ENCODE results near the gene SLC35G4.
"Not testable (repeated sequence)": the region's sequence is repeated elsewhere in the genome, so short reads cannot be mapped to it uniquely, and the experiment has no call there.

SLC35G4 gene

GRCh38 chr18:11609488-11609887 is at the start of gene SLC35G4:
Gene SLC35G4 (plus strand): TSS chr18:11609596. CDS start chr18:11609596, 0 bp downstream.
- not testable (repeated sequence) for DNase-seq

DNA sequence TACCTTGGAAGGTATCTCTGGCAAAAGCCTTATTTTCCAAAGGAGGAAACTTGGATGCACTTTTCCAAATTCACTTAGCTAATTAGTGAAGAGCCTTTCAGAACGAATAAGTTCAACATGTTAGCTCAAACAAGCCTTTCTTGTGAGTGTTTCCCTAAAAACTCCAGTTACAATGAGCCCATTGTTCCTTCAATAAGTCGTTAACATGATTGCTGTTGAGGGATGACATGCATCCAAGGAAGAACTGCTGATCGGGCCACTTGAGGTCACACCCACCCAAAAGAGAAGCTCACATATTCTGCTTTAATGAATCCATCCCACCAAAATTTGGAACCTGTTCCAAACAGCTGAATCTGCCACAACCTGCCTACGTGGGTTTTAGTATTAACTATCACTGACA is 48.1 kb upstream of the SLC35G4 start:
- DNase-seq = no peak

GRCh38 chr18:11565716-11566115 is 43.7 kb upstream of the SLC35G4 start:
- DNase-seq = no peak

DNA sequence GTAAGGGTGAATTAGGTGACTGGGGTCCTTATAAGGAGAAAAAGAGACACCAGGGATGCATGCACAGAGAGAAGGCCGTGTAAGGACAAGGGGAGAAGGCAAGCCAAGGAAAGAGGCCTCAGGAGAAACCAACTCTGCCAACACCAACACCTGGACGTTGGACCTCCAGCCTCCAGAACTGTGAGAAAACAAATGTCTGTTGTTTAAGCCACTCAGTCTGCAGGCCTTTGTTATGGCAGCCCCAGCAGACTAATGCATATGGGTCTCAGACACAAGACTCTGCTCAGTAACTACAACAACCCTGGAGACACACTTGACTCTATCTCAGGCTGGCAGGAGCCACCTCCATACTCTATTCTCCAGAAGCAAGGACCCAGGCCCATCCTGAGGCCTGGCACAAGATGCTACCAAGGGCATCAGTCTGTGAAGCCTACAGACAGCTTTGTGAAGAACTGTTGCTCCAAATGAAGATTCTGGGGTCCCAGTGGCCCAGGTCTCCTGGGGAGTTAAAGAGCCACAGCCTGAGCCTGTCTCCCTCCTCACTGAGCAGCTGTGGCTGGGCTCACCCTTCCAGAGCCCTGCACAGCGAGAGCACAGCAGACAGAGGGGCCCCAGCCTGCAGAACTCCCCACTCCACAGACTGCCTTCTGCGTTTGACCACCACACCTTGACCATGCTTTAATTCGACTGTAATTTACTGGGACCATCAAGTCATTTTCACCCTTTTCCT is 43.0 kb upstream of the SLC35G4 start:
- no peak for DNase-seq

DNA sequence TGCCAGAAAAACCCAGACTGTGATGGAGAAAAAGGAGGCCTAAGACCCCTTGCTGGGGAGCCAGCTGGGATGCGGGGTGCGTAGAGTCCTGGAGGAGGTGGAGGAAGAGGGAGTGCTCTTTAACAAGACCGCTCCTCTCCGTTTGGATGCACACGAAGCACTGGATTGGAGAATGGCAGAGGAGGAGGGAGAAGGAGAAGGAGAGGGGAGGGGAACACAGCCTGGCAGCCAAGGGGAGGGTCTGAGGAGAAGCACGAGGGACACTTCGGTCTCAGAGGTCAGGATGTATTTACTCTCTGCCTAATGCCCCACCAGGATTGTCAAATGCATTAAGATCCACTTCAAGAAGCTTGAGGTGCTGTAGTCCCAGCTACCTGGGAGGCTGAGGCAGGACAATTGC is 42.0 kb upstream of the SLC35G4 start:
- no peak for DNase-seq

DNA sequence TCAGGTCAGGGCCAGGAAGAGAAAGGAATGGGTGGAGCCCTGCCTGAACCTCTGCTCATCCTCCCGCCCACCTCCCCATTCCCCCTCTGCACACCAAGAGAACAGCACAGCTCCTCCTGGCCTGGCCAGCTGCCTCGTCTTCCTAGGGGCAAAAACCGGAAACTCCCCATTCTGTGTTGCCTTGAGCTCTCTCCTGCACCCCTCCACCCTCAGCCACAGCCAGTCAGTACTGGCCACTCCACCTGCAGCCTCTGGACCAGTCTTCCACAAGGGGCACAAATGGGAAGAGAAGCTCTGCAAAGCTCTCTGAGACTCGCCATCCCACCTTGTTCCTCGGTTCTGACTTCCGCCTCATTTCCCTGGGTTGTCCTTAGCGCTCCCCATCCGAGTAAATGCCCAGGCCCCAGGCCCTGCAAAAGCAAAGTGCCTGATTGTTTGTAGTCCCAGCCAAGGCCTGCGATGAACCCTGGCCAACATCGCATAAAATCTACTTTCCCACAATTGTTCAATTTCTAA is 39.3 kb upstream of the SLC35G4 start:
- DNase-seq = no peak

- DNase-seq = no peak
Measured at GRCh38 chr18:11570769-11571412, 38.5 kb upstream of the SLC35G4 start.

- DNase-seq = no peak
Measured at GRCh38 chr18:11572201-11572600, 37.2 kb upstream of the SLC35G4 start.

DNA sequence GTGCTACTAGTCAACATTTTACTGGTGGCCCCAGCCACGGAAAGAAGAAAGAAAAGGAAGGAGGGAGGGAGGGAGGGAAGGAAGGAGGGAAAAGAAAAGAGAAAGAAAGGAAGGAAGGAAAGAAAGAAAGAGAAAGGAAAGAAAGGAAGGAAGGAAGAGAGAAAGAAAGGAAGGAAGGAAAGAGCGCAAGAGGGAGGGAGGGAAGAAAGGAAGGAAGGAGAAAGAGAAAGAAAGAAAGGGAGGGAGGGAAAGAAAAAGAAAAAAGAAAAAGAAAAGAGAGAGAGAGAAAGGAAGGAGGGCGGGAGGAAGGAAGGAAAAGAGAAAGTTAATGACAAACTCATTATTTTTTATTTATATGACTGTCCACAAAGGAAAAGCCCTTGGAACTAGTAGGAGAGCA is 34.9 kb upstream of the SLC35G4 start:
- DNase-seq = no peak

GRCh38 chr18:11577271-11578112 is 31.9 kb upstream of the SLC35G4 start:
- no peak for DNase-seq

- DNase-seq = no peak
Measured at GRCh38 chr18:11578799-11579198, 30.6 kb upstream of the SLC35G4 start.

DNA sequence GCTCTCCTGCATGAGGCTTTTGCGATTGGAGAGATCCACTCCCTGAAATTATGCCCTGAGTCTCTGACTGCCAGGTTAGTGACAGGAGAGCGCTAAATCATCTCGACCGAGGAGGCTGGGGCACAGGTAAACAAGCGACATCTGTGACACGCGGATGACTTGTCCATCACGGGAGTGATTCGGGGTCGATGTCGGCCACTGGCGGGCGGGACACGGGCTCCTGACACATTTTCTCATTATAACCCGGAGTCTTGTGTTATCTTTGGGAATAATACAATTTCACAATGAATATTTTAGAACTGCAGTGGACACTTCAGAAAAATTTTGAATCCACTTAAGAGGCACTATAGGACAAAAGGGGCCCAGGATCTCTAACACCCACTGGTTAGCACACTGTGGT is 29.5 kb upstream of the SLC35G4 start:
- DNase-seq = no peak

DNA sequence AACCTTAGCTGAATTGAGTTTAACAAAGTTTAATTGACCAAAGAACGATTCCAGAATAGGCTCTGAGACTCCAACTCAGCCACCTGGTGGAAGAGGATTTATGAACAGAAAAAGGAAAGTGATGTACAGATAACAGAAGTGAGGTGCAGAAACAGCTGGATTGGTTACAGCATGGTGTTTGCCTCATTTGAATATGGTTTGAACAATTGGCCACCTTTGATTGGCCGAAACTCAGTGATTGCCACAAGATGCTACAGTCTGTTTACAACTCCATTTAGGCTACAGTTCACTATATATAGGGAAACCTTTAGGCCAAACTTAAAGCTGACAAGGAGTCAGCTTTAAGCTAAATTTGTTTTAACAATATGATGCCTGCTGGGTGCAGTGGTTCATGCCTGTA is 28.1 kb upstream of the SLC35G4 start:
- no peak for DNase-seq

DNA sequence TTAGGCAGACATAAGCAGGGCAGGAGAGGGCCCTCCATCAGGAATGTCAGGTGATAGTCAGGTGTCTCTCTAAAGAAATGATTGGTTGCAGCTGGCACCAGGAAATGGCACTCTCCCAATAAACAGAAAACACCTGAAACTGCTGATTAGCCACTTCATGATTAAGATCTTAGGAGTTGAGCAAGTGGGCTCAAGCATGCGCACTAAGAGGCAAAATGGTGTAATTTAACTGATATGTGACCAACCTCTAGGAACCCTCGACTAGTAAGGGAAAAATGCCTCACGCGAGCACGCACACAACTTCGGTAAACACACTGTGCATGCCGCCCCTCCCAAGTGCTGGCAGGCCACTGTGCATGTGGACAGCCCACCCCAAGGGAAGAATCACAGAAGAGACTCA is 23.8 kb upstream of the SLC35G4 start:
- DNase-seq = no peak

GRCh38 chr18:11586896-11587295 is 22.5 kb upstream of the SLC35G4 start:
- no peak for DNase-seq

DNA sequence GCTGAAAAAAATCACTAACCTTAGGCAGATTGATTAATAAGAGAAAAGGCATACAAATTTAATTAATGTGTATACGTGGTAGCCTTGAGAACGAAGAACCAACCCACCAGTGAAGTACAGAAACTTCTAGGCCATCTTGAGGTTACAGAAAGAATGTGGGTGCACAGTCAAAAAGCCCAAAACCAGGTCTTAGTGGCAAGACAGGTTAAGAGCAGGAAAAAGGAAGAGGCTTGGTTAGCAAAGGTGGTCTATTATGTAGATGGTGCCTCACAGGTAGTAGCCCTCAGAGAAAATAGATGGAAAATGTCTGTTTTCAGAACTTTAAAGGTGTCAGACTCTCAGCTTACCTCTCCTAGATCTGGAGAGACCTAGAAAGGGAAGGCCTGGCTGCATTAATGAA is 22.0 kb upstream of the SLC35G4 start:
- DNase-seq = no peak

GRCh38 chr18:11587846-11588245 is 21.6 kb upstream of the SLC35G4 start:
- DNase-seq = no peak

GRCh38 chr18:11591957-11592356 is 17.4 kb upstream of the SLC35G4 start:
- no peak for DNase-seq

DNA sequence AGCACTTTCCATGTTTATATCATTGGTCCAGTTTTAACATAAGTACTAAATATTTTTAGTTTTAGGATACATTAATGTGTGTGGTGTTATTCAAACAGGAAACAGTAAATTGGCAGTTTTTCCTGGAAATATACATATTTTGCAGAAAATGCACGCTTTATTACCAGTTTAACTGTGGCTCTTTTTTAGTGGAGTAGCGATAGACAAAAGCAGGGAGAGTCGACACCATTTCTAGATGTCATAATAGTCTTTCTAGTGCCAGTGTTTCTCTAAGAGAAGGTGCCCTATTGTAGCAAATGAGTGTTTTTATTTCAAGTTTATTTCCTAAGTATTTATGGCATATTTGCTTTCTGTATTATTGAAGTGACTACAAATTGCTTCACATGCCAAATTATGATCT is 9.1 kb upstream of the SLC35G4 start:
- no peak for DNase-seq

DNA sequence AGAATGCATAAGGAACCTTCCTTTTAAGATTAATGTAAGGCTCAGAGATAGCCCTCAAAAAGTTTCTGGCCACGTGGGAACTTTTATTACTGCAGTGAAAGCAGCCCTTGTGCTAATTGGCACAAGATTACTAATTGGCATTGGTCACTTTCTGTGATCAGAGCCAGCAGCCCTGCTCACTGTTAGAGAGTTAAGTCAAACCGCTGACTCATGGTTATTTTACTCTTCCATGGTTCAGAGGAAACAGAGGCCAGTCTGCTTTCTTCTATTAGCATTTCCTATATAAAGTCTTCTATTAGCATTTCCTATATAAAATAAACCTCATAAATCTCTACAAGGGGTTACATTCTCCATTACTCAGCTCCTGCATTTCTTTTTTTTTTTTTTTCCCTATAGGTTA is 1.5 kb upstream of the SLC35G4 start:
- no peak for DNase-seq

GRCh38 chr18:11608618-11609017 is 778 bp upstream of the SLC35G4 start:
- DNase-seq = not testable (repeated sequence)

DNA sequence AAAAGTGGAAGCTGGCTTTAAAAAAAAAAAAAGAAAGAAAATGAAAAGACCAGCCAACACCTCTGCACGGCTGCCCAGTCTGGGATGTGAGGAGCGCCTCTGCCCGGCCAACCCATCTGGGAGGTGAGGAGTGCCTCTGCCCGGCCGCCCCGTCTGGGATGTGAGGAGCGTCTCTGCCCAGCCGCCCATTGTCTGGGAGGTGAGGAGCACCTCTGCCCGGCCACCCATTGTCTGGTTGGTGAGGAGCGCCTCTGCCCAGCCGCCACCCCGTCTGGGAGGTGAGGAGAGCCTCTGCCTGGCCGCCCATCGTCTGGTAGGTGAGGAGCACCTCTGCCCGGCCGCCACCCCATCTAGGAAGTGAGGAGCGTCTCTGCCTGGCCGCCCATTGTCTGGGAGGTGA is 3.7 kb downstream of the SLC35G4 start:
- not testable (repeated sequence) for DNase-seq

DNA sequence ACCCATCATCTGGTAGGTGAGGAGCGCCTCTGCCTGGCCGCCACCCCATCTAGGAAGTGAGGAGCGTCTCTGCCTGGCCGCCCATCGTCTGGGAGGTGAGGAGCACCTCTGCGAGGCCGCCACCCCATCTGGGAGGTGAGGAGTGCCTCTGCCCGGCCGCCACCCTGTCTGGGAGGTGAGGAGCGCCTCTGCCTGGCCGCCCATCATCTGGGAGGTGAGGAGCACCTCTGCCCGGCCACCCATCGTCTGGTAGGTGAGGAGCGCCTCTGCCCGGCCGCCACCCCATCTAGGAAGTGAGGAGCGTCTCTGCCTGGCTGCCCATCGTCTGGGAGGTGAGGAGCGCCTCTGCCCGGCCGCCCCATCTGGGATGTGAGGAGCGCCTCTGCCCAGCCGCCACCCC is 4.2 kb downstream of the SLC35G4 start:
- not testable (repeated sequence) for DNase-seq

DNA sequence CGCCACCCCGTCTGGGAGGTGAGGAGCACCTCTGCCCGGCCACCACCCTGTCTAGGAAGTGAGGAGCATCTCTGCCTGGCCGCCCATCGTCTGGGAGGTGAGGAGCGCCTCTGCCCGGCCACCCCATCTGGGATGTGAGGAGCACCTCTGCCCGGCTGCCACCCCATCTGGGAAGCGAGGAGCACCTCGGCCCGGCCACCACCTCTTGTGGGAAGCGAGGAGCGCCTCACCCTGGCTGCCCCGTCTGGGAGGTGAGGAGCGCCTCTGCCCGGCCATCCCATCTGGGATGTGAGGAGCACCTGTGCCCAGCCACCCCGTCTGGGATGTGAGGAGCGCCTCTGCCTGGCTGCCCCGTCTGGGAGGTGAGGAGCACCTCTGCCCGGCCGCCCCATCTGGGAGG is 4.6 kb downstream of the SLC35G4 start:
- DNase-seq = not testable (repeated sequence)
